ENCODE results near the gene TBC1D23. TPM values are rescaled to one million over a fixed set of nuclear protein-coding genes. Genes with fewer than 3 reads are reported as not detected.
"Not testable (repeated sequence)": the region's sequence is repeated elsewhere in the genome, so short reads cannot be mapped to it uniquely, and the experiment has no call there.

Gene TBC1D23
- total and polyA plus RNA-seq, 2 experiments from 2014 or later: 22.4 to 34.4 TPM

- not testable (repeated sequence) for H3K4me3 Mint-ChIP-seq, H3K27ac Mint-ChIP-seq
These were observed 66.6 kb downstream of the TBC1D23 start for GRCh38 chr3:100327377-100327776.

DNA sequence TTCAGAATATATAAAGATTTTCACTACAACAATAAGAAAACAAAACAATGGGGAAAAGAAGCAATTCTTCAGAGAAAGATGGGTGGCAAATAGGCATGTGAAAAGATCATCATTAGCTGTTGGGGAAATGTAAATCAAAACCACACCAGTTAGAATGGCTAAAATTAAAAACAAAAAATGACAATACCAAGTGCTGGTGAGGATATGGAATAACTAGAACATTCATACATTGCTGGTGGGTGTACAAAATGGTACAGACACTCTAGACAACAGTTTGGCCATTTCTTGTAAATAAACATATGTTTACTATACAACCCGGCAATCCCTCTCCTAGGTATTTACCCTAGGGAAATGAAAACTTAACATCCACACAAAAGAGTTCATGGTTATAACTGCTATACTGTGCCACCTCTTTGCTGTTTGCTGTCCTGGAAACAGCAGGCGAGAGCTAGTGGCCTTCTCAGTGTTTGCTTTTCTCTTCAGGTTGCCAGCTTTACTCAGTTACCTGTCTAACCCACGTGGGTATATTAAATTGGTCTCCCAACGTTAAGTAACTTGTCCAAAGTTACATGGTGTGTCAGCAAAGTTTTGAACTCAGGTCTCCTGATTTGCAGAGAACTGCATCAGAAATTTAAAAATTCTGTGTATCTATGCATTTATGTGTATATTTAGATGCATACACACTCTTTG, 69.2 kb downstream of the TBC1D23 start:
- H3K36me3 ChIP-seq (ENCODE audit: insufficient read depth): no peaks in the 10 kb centered on the region
- no peak for ATAC-seq
- H2AFZ ChIP-seq: no peak overlapping the region
- Mint-ChIP-seq H3K4me3 (no peak overlapping the region), H3K9me3 (peaks cover 11% of the 10 kb centered on the region; the same call in 2 of the 3 replicates), H3K4me1 (0 out of 3 replicates have a peak, but pooled peaks cover 4% of the 10 kb centered on the region), H3K27ac (no peak overlapping the region), H3K36me3 (ENCODE audit: low read depth) (peaks cover 16% of the 10 kb centered on the region), H3K27me3 (ENCODE audit: insufficient read depth, low read depth, poor library complexity) (peaks cover 2% of the 10 kb centered on the region)
- H3F3A ChIP-seq (replicated peaks; ENCODE audit: low read depth): 0 out of 2 replicates have a peak, but pooled peaks cover 2% of the 10 kb centered on the region
- no peak overlapping the region for H3K4me3 ChIP-seq
- H3K27ac ChIP-seq (ENCODE audit: low read depth): no peak overlapping the region
- H3K27me3 ChIP-seq (ENCODE audit: insufficient read depth): peaks cover 9% of the 10 kb centered on the region
- H4K20me1 ChIP-seq (replicated peaks; ENCODE audit: insufficient read depth): no peaks in the 10 kb centered on the region
- no peaks in the 10 kb centered on the region for H3K79me2 ChIP-seq (replicated peaks; ENCODE audit: insufficient read depth)
- DNase-seq (ENCODE audit: low spot score): no peak
- H3K4me1 ChIP-seq (ENCODE audit: insufficient read depth): no peaks in the 10 kb centered on the region
- H3K4me2 ChIP-seq: no peak overlapping the region
- H3K9me2 ChIP-seq (ENCODE audit: insufficient read depth): no peaks in the 10 kb centered on the region
- no peak for TF ChIP-seq STAT1 (IDR thresholded peaks at IDR 0.05; ENCODE audit: unreplicated experiment)
- no peak for TF ChIP-seq EZH2 (IDR thresholded peaks at IDR 0.05; ENCODE audit: low read depth, unreplicated experiment)
- TF ChIP-seq ZNF114 (CRISPR knock-in tag; IDR thresholded peaks at IDR 0.05): no peak
- no peak for TF ChIP-seq EZH2phosphoT487 (IDR thresholded peaks at IDR 0.05; ENCODE audit: unreplicated experiment)
- TF ChIP-seq, protein P1, sequence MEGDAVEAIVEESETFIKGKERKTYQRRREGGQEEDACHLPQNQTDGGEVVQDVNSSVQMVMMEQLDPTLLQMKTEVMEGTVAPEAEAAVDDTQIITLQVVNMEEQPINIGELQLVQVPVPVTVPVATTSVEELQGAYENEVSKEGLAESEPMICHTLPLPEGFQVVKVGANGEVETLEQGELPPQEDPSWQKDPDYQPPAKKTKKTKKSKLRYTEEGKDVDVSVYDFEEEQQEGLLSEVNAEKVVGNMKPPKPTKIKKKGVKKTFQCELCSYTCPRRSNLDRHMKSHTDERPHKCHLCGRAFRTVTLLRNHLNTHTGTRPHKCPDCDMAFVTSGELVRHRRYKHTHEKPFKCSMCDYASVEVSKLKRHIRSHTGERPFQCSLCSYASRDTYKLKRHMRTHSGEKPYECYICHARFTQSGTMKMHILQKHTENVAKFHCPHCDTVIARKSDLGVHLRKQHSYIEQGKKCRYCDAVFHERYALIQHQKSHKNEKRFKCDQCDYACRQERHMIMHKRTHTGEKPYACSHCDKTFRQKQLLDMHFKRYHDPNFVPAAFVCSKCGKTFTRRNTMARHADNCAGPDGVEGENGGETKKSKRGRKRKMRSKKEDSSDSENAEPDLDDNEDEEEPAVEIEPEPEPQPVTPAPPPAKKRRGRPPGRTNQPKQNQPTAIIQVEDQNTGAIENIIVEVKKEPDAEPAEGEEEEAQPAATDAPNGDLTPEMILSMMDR (conservative IDR thresholded peaks at IDR 0.05; ENCODE audit: low read depth in 2 of 2): no peak
- no peak for TF ChIP-seq POLR2AphosphoS5 (IDR thresholded peaks at IDR 0.05; ENCODE audit: low read depth)
- TF ChIP-seq ZNF462 (CRISPR knock-in tag; IDR thresholded peaks at IDR 0.05): no peak
- no peak for TF ChIP-seq JUNB (IDR thresholded peaks at IDR 0.05; ENCODE audit: unreplicated experiment)
- TF ChIP-seq NANOG (IDR thresholded peaks at IDR 0.05; ENCODE audit: borderline replicate concordance): no peak
- no peak for TF ChIP-seq ZNF331 (CRISPR knock-in tag; IDR thresholded peaks at IDR 0.05; ENCODE audit: low read depth)

More at GRCh38 chr3:100327377-100327776, 66.6 kb downstream of the TBC1D23 start:
- not testable (repeated sequence) for H3K36me3 ChIP-seq (ENCODE audit: insufficient read depth); H3K79me2 ChIP-seq (replicated peaks; ENCODE audit: insufficient read depth); ATAC-seq; H3K4me2 ChIP-seq; H3K4me1 Mint-ChIP-seq; H3K27me3 Mint-ChIP-seq (ENCODE audit: insufficient read depth, low read depth, poor library complexity); H2AFZ ChIP-seq; H3K27me3 ChIP-seq (ENCODE audit: insufficient read depth); H3F3A ChIP-seq (replicated peaks; ENCODE audit: low read depth); DNase-seq (ENCODE audit: low spot score); H3K4me1 ChIP-seq (ENCODE audit: insufficient read depth); H3K9me2 ChIP-seq (ENCODE audit: insufficient read depth); H4K20me1 ChIP-seq (replicated peaks; ENCODE audit: insufficient read depth); H3K4me3 ChIP-seq; H3K27ac ChIP-seq (ENCODE audit: low read depth)
- peaks cover 16% of the 10 kb centered on the region; the same call in 2 of the 3 replicates for H3K36me3 Mint-ChIP-seq (ENCODE audit: low read depth)
- peaks cover 11% of the 10 kb centered on the region; the same call in 2 of the 3 replicates for H3K9me3 Mint-ChIP-seq

Measured in GM23338 (cell line).